NCI-H226 (cell line): ENCODE data around the gene ZCCHC24.

Experiments
- DNase-seq: peaks from one replicate; pipeline ENCODE4 v3.0.0-alpha.2; 2015

ZCCHC24 gene

DNA sequence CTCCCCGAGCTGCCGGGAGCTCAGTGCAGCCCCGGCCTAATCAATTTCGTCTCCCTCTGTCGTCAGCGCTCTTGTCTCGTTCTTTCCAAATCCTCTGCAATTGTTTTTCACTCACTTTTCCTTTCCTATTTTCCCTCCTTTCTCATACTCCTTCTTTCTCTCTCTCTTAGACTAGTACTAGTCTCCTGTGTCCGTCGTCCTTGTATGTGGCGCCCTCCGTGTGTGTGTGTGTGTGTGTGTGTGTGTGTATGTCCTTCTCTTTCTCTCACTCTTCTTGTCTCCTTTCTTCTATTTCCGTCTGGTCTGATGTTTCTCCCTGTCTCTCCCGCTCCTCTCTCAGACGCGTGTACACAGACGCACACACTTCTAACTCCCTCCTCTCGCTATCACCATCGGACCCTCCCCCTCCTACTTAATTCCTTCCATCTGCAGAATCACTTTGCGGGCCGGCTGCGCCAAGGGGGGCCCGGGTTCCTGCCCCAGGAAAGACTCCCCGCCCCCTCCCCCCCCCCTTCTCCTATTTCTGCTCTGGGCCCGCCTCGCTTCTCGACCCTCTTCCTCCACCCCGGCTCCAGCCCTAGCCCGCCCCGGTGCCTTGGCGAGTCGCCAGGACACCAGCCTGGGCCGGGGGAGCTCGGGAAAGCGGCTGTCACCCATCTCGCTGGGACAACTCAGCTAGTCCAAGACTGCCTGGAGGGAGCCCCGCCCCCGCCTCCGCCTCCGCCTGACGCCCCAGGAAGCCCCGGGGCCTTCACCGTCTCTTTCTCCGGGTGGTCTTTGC, 743 bp upstream of the ZCCHC24 start:
- no peak for DNase-seq

DNA sequence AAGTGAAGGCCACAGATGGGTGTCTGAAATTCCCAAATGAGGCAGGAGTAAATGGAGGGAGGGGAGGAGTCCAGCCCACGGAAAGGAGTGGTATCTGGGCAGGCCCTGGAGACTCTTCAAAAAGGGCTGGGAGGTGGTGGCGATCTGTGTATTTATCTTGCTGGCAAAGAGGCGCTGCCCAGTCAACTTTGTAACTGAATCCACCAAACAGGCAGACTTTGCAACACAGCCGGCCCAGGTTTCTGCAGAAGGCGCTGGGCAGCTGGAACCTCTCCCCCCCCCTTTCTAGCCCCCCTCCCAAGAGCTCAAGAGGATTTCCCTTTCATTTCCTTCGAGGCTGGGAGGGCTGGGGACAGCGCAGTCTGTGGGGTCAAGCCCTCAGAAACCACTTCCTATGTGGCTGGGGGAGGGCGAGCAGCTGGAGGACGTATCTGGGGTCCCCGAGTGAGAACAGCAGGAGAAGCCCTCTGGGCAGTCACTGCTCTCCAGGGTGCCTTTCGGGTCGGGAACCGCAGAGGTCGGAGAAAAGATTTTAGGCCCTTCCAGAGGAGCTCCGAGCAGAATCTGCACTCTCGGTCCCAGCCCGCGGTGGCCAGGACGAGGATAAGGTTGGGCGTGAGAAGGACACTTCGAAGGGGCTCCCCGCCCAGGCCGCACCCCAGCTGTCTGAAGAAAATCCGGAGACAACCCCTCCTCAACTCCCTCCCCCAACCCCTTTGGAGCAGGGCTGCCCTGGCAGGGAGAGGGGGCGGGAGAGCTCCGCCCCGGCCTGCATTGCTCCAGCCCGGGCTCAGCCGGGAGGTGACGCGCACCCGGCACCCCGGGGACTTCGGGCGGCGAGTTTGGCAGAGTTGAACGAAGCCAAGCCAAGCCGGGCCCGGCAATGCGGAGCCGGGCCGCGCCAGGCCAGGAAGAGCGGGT, 965 bp downstream of the ZCCHC24 start:
- DNase-seq: peak; percentile 29

DNA sequence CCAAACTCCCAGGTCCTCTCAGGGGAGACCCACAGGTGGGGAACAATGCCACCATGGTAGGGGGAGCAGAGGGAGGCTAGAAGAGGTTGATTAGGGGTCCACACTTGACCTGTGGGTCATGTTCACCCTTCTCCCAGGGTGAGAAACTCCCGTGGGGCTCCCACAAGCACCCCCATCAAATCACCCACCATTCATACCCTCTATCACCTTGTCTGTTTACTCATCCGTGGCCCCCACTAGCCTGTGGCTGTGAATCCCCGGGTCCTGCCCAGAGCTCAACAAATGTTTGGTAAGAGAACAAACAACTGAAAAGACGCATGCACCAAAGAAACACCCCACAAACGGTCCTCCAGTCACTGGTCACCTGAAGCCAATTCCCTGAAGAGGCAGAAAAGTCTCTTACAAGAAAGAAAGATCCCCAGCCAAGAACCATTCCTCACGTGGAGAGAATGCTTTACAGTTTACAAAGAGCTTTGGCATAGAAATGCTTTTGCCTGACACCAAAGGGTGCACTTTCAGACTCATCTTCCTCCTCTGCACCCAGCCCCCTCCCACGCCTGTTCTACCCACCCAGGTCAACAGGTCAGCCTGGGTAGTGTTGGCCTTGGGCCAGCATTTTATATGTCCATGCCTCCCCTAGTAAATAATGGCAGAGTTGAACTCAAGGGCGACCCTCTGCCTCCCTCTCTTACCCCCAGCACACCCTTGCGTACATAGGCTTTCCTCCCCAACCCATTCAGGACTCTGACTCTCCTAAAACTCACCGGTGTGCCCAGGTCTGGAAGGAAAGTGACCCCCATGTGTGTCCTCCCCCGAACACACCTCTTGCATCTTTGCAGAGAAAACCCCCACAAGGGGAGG, 1.9 kb downstream of the ZCCHC24 start:
- DNase-seq: no peak

DNA sequence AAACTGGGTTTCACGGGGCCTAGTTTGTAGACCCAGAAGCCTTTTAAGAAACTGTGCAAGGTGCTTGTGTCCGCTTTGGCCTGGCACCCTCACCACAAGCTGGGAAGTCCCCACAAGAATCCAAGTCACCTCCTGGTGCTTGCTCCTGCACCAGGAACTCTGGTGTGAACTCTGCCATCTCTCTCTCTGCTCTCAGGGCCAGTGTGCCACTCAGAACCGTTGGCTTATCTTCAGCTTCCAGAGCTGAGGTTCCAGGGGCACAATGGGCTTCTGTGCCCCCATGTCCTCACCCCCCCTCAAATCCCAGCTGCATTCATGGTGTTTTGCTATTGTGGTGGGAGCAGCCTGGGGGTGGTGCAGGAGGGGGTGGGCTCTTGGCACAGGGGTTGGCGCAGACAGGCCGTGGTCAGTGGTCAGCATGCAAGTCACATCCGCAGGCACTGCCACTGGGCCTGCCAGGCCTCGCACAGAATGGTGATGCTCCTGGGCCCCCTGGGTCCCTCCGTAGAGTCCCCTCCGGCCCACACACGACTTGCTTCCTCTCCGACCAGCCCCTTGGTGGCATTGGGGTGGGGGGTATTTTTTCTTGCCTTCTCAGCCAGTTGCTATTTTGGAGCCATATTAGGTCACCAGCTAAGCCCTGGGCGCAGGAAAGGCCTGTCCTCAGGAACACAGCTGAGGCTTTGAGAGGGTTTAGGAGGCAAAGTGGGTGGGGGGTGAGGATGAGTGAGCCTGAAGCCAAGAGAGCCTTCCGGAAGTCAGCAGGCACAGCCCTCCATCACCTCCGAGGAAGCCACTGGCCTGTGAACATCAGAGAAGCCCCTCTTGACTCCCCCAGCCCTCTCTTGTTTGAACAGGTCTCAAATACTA, 3.0 kb downstream of the ZCCHC24 start:
- no peak for DNase-seq

DNA sequence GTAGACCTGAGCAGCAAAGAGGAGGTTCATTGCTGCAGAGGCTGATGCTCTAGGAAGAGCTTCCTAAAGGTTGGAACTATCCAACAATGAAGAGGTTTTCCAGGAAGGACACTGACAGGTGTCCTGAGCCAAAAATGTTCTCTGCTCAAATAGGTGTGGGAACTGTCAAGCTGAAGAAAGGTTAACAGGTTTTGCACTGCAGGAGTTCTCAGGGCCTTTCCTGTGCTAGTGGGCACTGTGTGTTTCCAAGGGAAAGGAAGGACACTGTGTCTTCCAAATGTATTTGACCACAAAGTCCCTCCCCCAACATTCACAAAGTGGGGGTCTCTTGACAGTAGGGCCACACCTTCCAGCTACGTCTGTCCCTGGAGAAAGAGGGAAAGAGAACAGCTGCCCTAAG, 4.0 kb downstream of the ZCCHC24 start:
- DNase-seq: no peak

DNA sequence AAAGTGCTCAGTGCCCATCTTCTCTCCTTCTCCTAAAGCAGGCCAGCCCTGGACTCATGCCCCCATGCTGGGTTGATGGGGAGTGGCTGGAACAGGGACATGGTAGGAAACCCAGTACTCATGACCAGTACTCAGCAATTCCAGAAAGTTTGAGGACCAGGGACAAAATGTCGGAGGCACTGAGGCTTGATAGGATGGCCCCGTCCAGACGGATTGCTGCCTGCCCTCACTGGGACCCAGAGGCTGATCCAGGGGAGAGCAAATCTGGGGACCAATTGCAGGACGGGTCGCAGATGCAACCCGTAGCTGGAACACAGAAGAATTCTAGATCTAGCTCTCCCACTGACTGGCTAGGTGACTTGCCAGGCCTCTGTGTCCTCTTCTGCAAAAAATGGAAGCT, 5.1 kb downstream of the ZCCHC24 start:
- DNase-seq: no peak

DNA sequence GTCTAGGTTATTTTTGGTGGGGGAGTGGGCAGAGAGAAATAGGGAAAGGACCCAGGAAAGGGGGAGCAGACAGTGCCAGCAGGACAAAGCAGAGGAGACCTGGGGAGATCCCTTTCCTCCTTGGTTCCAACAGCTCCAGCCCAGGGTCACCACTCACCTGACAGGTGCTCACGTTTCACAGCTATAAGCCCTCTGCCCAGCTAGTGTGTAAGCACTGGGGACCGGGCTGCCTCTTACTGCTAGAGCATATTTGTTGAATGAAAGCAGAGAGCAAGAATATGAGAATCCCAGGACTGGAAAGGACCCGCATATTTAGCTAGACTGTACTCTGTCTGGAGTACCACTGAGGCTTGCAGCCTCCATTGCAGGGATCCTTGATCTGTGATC, 6.7 kb downstream of the ZCCHC24 start:
- no peak for DNase-seq

DNA sequence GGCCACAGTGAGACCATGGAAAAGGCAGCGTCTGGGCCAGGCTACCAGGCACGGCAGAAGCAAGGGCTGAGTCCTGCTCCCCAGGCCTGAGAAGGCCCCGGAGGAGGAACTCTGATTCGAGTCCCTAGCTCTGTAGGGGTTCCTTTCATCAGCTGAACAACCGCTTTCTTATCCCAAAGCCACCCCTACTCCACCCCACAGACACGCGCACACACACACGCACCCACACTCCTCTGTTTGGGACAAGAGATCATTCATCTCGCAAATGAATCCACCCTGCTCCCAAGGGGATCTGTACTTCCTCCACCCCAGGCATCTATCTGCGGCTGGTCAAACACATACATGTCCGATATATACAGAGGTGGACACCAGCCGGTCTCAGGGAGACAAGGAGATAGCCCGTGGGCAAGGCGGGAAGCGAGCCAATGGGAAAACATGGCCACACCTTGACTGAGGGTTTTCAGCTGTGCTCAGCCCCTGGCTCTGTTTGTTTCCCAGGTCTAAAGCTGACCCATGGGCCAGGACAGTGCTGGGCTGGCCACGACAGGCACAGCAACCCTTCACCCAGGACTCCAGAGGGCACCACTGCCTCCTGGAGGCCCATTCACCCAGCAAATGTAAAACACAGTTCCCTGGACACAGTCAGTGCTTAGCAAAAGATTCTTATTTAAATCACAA, 7.3 kb downstream of the ZCCHC24 start:
- no peak for DNase-seq

DNA sequence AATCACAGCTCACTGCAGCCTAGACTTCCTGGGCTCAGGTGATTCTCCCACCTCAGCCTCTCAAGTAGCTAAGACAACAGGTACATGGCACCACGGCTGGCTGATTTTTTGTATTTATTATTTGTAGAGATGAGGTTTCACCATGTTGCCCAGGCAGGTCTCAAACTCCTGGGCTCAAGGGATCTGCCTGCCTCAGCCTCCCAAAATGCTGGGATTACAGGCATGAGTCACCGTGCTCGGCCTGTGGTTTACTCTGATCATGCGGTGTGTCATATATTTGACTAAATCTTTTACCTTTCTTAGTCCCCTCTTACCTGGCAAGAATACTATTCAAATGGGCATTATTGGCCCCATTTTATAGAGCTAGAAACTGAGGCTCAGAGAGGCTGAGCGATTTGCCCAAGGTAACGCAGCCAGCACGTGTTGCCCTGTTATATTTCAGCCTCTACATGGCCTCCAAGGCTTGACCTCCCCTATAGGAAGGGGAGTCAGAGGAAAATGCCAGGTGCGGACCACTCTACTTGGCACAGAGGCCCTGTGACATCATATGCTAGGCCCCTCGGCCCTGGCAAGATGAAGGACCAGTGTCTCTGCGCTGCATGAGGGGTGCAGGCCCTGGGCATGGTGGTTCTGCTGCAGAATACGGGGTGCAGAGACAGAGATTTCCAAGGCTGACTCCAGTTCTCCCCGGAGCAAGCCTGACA, 8.2 kb downstream of the ZCCHC24 start:
- DNase-seq: no peak

DNA sequence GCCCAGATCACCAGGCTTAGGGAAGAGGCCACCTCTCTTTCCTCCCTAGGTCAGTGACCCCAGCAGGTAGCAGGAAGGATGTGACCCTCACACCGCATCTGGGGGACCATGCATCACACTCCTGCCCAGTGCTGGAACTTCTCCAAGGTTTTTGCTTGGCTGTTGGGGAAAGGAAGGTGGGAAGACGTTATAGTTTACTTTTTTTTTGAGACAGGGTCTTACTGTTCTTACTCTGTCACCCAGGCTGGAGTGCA, 8.6 kb downstream of the ZCCHC24 start:
- DNase-seq: no peak

DNA sequence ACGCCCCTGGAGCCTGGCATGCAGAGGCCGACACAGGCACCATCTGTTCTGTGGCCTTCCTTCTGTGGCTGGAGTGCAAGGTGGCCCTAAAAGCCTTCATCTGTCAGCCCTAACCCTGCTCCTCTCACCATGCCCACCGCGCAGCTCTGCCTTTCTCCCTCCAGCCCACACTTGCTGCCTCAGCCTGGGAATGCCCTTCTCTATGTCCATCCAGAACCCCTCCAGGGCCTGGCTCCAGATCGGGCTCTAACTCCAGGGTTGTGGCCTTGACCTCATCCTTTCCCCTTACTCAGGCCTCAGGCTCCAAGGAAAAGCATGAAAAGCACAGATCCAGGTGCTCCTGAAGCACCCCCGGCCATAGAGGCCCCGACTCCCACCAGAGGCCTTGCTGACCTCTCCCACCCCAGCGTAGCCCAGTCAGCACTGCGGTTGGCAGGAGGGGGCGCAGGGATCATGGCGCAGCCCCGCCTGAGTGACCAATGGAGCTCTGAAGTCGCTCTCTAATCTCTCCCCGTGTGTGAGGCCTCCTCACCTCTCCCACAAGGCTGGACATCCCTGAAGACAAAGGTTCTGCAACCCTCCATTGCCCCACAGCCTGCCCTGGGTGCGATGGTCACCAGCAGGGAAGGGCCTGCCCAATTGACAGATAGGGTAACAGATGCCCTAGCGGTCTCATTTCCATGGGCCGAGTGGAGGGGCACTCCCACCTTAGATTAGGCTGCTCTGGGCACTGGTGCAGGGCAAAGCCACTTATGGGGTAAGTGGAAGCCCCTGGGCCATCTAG, 9.2 kb downstream of the ZCCHC24 start:
- no peak for DNase-seq

DNA sequence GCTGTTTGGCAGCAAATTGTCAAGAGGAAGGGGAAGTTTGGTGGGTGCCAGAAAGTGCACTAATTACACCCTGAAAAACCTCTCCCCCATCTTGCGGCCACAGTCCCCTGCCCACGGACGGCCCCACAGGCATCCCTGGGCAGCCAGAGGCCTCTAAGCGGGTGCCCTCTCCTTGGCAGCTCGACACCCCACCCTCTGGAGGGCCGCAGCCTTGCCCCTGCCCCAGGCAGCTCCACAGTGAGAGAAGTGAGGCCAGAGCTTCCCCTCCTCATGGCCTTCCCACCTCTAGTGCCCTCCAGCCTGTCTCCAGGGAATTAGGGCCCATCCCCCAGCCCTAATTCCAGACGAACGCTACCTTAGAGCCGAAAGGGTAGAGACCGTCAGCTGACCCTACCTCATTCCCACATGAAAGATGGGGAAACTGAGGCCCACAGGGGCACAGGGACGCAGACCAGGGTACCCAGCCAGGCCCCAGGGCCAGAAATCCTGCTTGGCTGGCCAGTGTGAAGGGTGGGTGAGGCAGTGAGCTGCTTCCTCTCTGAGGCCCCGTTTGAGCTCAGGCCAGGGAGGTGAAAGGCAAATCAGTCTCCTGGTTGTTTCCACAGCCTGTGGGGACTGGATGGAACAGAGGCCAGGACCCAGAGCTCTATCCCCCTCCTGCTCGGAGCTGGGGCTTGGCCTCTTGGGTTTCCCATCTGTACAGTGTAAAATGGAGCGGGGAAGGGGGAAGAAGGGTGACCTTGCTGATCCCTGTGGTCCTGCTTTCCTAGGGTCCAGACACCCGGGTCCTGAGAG, 10.0 kb downstream of the ZCCHC24 start:
- no peak for DNase-seq

DNA sequence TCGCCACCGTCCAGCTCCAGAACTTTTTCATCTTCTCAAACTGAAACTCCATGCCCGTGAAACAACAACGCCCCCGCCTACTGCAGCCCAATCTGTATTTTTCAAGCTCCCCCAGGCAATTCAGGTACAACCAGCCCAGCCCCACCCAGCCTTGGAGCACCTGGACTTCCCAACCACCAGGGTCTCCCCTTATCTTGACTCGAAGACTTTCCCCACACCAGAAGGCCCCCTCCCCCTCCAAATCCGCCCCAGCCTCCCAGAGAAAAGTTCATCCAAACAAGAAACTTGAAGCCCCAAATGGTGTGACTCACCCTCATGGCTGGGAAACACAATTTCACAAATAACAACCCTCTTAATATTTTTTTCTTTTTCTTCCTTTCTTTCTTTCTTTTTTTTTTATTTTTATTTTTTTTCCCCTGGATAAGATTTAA, 10.6 kb downstream of the ZCCHC24 start:
- DNase-seq: no peak

DNA sequence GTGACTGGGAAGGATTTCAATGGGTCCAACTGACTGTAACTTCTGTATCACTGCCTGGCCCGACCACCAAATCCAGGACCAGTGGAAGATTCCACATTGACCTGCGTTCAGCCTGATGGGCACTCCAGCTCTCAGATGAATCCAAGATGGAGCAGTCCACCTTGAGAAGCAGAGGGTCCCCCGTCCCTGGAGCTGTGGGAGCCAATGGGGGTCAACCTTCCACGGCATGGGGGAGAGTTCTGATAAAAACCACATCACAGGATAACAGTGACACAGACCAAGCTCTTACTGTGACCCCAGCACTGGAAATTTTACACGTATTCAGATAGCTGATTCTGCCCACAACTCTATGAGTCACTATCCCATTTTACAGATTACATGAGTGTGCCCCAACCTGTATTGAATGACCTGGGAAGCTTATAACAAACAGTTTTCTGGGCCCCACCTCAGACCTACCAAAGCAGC, 11.2 kb downstream of the ZCCHC24 start:
- no peak for DNase-seq

DNA sequence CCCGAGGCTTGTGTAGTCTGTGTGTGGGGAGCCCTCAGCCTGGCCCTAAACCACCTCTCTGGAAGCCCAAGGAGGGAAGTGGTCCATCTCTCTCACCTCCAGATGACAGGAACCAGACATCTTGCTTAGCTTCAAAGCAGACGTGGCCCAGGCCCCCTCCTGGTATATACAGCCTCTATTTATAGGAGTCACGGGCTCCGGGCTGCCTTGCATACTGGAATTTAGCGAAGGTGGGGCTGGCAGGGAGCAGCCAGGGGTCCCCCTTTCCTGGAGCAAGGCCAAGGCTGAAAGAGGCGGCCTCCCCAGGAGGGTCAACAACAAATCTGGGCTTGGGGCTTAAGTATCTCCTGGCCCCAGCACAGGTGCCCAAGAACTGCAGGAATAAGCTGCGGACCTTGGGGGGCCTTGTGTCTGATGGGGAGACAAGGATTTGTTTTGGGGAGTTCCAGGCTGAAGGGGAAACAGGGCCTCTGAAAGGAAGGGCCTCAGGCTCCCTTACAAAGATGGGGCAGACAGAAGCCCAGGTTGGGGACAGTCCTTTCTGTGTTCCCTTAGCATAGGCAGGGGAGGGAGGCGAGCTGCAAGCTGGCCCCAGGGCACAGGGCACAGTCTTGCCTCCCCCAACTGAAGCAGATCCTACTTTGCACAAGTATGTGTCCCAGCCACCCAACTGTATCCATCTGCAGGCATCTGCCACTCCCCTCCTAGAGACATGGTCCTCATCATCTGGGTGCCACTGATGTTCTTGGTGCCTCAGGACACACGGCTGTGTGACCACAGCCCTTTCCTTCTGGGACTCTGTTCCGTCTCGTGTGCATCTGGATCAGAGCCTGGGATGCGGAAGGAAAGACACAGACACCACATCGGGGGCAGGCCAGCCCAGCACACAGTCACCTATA, 11.9 kb downstream of the ZCCHC24 start:
- no peak for DNase-seq

DNA sequence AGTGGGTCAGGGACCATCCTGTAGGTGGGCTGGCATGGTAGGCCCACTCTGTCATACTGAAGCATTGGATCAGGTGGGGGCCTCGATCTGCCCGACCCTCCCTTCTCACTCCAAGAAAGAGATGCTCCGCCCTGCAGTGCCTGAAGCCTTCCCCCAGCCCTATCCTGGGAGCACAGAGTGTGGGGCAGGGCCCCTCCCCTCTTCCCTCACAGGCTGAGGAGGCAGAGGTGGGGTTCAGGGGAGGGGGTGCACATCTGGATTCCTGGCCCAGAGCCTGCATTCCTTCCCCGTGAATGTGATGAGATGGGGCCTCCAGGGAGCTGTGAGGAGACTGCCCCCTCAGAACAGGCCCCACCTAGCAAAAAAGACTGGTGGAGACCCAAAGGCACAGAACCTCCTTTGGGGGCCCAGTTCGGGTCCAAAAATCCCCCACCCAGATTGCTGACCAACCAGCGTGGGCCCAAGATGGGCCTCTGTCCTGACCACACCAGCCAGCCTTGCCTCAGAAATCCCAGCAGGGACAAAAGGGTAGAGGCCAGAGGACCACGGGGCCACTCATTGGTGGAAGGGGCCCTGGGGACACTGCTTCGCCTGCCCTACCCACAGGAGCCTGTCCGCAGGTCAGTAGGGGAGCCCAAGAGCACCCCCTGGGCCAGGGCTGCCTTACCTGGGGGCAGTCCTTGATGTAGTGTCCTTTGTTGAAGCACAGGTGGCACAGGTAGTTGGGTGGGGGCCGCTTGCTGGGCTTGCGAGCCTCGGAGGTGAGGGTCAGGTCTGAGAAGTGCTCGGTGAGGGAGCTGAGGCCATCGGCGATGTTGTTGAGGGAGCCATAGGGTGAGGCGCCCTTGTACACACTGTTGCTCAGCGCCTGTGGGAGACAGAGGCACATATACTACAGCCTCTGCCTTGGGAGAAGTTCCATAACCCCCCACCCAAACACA, 13.3 kb downstream of the ZCCHC24 start:
- no peak for DNase-seq

DNA sequence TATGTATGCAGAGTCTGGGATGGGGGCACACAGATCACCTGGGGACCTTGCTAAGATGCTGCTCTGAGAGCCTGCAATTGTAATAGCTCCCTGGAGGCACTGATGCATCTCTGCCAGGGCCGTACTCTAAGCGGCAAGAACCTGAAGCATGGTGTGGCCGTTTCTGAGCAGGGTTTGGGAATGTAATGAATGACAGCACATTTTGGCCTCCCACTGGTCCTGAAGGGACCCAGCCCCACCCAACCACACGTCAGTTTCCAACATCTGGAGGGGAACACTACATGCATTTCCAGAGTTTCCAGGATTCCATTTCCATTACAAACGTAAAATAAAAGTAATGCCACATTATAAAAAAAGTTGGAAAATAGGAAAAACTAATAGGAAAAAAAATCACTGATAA, 14.0 kb downstream of the ZCCHC24 start:
- DNase-seq: no peak
